Prostate gland (tissue), 2 donors: ENCODE data around the gene NAALAD2. TPM values are rescaled to one million over a fixed set of nuclear protein-coding genes. Genes with fewer than 3 reads are reported as not detected.
"Not testable (repeated sequence)": the region's sequence is repeated elsewhere in the genome, so short reads cannot be mapped to it uniquely, and the experiment has no call there.

Source experiments
- DNase-seq: peaks from one replicate; pipeline ENCODE4 v3.0.0-alpha.2; 2019; ENCODE audit warnings: low spot score
- H3K27ac ChIP-seq, 2 donors: fragments of 200-600 bp; sonication (generic); 2 replicates each; pipeline ENCODE4 v1.5.1; 2017 to 2019
- H3K27me3 ChIP-seq: fragments of 200-600 bp; sonication (generic); replicated peaks from 2 replicates; pipeline ENCODE4 v1.5.1; 2019; ENCODE audit not compliant: insufficient read depth
- H3K36me3 ChIP-seq, 2 donors: fragments of 200-600 bp; sonication (generic); 1 replicate in 1 of 2; 2 replicates in 1 of 2; pipeline versions ENCODE4 v1.5.1 to v1.8.1; 2017 to 2019
- H3K4me1 ChIP-seq: fragments of 200-600 bp; sonication (generic); replicated peaks from 2 replicates; pipeline ENCODE4 v1.5.1; 2019
- H3K4me3 ChIP-seq, 2 donors: fragments of 200-600 bp; sonication (generic); 2 replicates each; pipeline ENCODE4 v1.5.1; 2017 to 2019
- H3K9me3 ChIP-seq: fragments of 200-600 bp; sonication (generic); 2 replicates; pipeline ENCODE4 v1.5.1; 2017
- CTCF ChIP-seq, 4 experiments: fragments of 200-600 bp in 2 of 4; fragments of 450-650 bp in 2 of 4; sonication (generic) in 2 of 4; IDR thresholded peaks; 1 replicate in 3 of 4; 2 replicates in 1 of 4; pipeline ENCODE4 v1.5.1; 2016 to 2019; ENCODE audit warnings: antibody characterized with exemption in 4 of 4, mild to moderate bottlenecking in 2 of 4, moderate library complexity in 2 of 4
- POLR2A ChIP-seq: fragments of 450-650 bp; IDR thresholded peaks from one replicate; pipeline ENCODE4 v1.6.1; 2016; ENCODE audit warnings: antibody characterized with exemption, mild to moderate bottlenecking
- POLR2AphosphoS5 ChIP-seq: sonication (generic); formaldehyde crosslinking; IDR thresholded peaks from one replicate; pipeline ENCODE4 v1.6.1; 2017; ENCODE audit warnings: antibody characterized with exemption
- WGBS: methylation state at CpG from one replicate; pipeline ENCODE4 v1.1.5; 2018; 5-methylcytosine and 5-hydroxymethylcytosine counted together
- intact Hi-C: fragments of 100-400 bp; cut with DNase I; formaldehyde crosslinking; loops from one replicate; pipeline ENCODE4 v1.14.2; 2022
- total RNA-seq, 2 donors: library from RNA; depleted of rRNA; stranded (reverse); fragments of >200 nt; gene quantifications; one replicate each; pipeline ENCODE4 v1.1.0, GENCODE V29; 2016

Gene NAALAD2
- 10 to 100 TPM in 1 of 2 donors, under 1 TPM in 1; 0.27 to 38.9 TPM for total RNA-seq

DNA sequence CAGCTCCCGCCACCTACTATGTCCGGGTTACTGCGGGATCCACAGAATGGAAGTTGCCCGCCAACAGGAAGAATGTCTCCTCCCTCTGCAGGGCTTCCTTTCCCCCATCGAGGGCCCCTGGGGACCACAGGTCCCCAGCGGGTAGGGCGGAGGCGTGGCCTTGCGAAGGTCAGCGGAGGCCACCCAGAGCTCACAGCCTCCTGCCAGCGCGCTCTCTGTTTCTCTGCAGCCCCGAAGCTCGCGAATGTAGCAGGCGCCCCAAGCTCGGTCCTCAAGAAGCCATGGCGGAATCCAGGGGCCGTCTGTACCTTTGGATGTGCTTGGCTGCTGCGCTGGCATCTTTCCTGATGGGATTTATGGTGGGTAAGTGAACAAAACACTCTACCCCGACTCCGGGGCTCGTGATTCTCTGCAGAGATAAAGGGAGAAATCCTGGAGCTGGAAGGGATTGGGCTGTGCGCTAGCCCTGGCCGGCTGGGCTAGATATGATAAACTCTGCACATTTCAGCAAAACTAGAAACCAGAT, at the start of gene NAALAD2:
Gene NAALAD2 (plus strand): TSS at position 186 of the 526 bp plus-strand sequence. CDS start 96 bp downstream, at position 282.
- DNase-seq: peak; percentile 5
- intact Hi-C loops: no loop called here
- Histone ChIP-seq H3K4me1 (no peaks in the 10 kb centered on the region), H3K27ac (no peak within 1 kb of the TSS), H3K9me3 (no peaks in the 10 kb centered on the region), H3K27me3 (no peaks in the 10 kb centered on the region), H3K4me3 (peak within 1 kb of the TSS; percentile 25 to 31), H3K36me3 (no peaks in the 10 kb centered on the region)
- WGBS: 1% methylated on average over 25 of the region's 25 CpGs
- TF ChIP-seq POLR2AphosphoS5 (no peak), CTCF (IDR thresholded peaks at IDR 0.05) (no peak), POLR2A (no peak)

- intact Hi-C loops, H3K36me3 ChIP-seq, H3K27ac ChIP-seq, H3K4me1 ChIP-seq, H3K9me3 ChIP-seq, H3K4me3 ChIP-seq, H3K27me3 ChIP-seq, DNase-seq: not testable (repeated sequence)
- WGBS: 60% methylated on average over 1 of the region's 3 CpGs
Observed at GRCh38 chr11:90085650-90086049, 48.8 kb upstream of the NAALAD2 start, which contains the start of gene UBTFL1. UBTFL1 (plus strand) TSS chr11:90085950; CDS start chr11:90085950, 0 bp downstream.

DNA sequence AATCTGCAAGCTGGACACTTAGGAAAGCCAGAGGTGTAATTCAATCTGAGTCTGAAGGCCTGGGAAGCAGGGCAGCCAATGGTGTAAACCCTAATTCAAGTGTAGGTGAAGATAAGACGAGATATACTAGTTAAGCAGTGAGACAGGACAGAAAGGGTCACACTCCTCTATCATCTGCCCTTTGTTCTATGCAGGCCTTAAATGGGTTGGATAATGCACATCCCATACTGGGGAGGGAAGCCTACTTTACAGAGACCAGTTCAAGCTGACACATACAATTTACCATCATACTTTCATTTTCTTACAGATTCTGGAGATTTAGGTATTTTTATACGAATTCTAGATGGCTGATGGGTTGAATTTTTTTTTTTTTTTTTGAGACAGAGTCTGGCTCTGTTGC, 45.7 kb upstream of the NAALAD2 start:
- H3K4me3 ChIP-seq, DNase-seq, H3K27me3 ChIP-seq, H3K36me3 ChIP-seq, H3K9me3 ChIP-seq, intact Hi-C loops, H3K27ac ChIP-seq, H3K4me1 ChIP-seq: not testable (repeated sequence)
- WGBS: 67% methylated on average over 2 of the region's 2 CpGs

DNA sequence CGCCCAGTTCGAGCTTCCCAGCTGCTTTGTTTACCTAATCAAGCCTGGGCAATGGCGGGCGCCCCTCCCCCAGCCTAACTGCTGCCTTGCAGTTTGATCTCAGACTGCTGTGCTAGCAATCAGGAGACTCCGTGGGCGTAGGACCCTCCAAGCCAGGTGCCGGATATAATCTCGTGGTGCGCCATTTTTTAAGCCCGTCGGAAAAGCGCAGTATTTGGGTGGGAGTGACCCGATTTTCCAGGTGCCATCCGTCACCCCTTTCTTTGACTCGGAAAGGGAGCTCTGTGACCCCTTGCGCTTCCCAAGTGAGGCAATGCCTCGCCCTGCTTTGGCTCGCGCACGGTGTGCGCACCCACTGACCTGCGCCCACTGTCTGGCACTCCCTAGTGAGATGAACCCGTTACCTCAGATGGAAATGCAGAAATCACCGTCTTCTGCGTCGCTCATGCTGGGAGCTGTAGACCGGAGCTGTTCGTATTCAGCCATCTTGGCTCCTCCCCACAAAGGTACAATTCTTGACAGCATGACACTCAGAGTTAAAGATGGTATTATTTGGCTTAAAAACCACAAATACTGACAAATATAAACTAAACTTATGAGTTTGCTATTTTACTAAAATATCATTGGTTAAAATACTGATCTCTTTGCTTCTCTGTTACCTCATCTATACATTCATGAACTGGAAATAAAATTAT, 39.1 kb upstream of the NAALAD2 start:
- H3K4me3 ChIP-seq, H3K4me1 ChIP-seq, DNase-seq, H3K36me3 ChIP-seq, intact Hi-C loops, H3K9me3 ChIP-seq, H3K27ac ChIP-seq, H3K27me3 ChIP-seq: not testable (repeated sequence)
- 75% methylated on average over 26 of the region's 28 CpGs for WGBS

- DNase-seq, H3K9me3 ChIP-seq, H3K36me3 ChIP-seq, H3K4me1 ChIP-seq, H3K4me3 ChIP-seq, H3K27me3 ChIP-seq, H3K27ac ChIP-seq, intact Hi-C loops: not testable (repeated sequence)
- 77% methylated on average over 4 of the region's 4 CpGs for WGBS
Observed at GRCh38 chr11:90098261-90098660, 36.2 kb upstream of the NAALAD2 start.

GRCh38 chr11:90100431-90100830, 34.0 kb upstream of the NAALAD2 start:
- H3K27me3 ChIP-seq: no peaks in the 10 kb centered on the region
- whole genome bisulfite sequencing: 80% methylated on average over 3 of the region's 3 CpGs
- H3K36me3 ChIP-seq: no peaks in the 10 kb centered on the region
- no peak overlapping the region for H3K4me3 ChIP-seq
- TF ChIP-seq POLR2A (no peak), POLR2AphosphoS5 (no peak), CTCF (IDR thresholded peaks at IDR 0.05) (no peak)
- no peak overlapping the region for H3K27ac ChIP-seq
- DNase-seq: no peak
- no peaks in the 10 kb centered on the region for H3K4me1 ChIP-seq
- intact Hi-C loops: no loop called here
- H3K9me3 ChIP-seq: no peaks in the 10 kb centered on the region

DNA sequence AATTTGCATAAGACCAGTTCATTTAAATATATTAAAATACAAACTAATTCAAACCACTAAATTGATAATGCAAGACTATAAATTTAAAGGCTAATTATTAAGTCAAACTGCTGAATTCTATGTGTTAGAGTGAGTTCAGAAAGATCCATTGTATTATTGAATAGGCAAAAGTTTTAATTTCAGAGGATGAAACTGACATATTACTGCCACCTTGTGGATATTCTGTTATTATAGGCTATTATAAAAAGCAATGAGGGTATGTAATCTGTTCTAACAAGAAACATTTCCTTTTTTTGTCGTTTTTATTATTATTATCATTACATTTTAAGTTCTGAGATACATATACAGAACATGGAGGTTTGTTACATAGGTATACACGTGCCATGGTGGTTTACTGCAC, 20.9 kb upstream of the NAALAD2 start:
- TF ChIP-seq CTCF (IDR thresholded peaks at IDR 0.05): peak in 3 of 4 experiments; percentile 20 to 38 (median 34)
- TF ChIP-seq POLR2AphosphoS5: no peak
- Histone ChIP-seq H3K27ac (no peak overlapping the region), H3K4me3 (no peak overlapping the region), H3K4me1 (no peaks in the 10 kb centered on the region), H3K36me3 (no peaks in the 10 kb centered on the region), H3K9me3 (no peaks in the 10 kb centered on the region), H3K27me3 (no peaks in the 10 kb centered on the region)
- no peak for DNase-seq
- 6% methylated on average over 2 of the region's 2 CpGs for WGBS
- intact Hi-C loops: no loop called here
